Left kidney (tissue), 8 donors: ENCODE measurements around the gene SIGLEC8. TPM values are rescaled to one million over a fixed set of nuclear protein-coding genes. Genes with fewer than 3 reads are reported as not detected.
"Not testable (repeated sequence)": the region's sequence is repeated elsewhere in the genome, so short reads cannot be mapped to it uniquely, and the experiment has no call there.

Experiments
- DNase-seq: peaks from one replicate; pipeline ENCODE4 v3.0.0-alpha.2; 2013
- long read RNA-seq, 8 donors: transcript quantifications; one replicate each; lab custom pipeline, GENCODE V29; 2026
- polyA plus RNA-seq: library from polyadenylated mRNA; unstranded; fragments of 120-200 nt; gene quantifications from one replicate; pipeline ENCODE4 v1.2.1, GENCODE V29; 2013; ENCODE audit not compliant: insufficient read length

The SIGLEC8 gene
- polyA plus RNA-seq, result 0.07 TPM
- long read RNA-seq, donor 1, result 0 reads
- long read RNA-seq, donor 2, result 0 reads
- long read RNA-seq, donor 3, result 0 reads
- long read RNA-seq, donor 4, result 0 reads
- long read RNA-seq, donor 5, result 0 reads
- long read RNA-seq, donor 6, result 0 reads
- long read RNA-seq, donor 7, result 0 reads
- long read RNA-seq, donor 8, result 0 reads

GRCh38 chr19:51458051-51458645 is at the start of gene SIGLEC8:
TSS of gene SIGLEC8 (minus strand) at chr19:51458454. CDS start at chr19:51458387, 67 bp downstream.
- DNase-seq, result no peak

- no peak for DNase-seq
Measured at GRCh38 chr19:51507640-51508058, 49.4 kb upstream of the SIGLEC8 start.

- DNase-seq, result no peak
Measured at GRCh38 chr19:51507192-51507591, 48.9 kb upstream of the SIGLEC8 start.

GRCh38 chr19:51505904-51506303 is 47.6 kb upstream of the SIGLEC8 start:
- no peak for DNase-seq

GRCh38 chr19:51503896-51504295 is 45.6 kb upstream of the SIGLEC8 start:
- DNase-seq, result no peak

GRCh38 chr19:51503286-51503817 is 45.1 kb upstream of the SIGLEC8 start:
- DNase-seq, result no peak

- no peak for DNase-seq
Measured at GRCh38 chr19:51501594-51502263, 43.5 kb upstream of the SIGLEC8 start, which contains the start of gene SIGLEC12. TSS of gene SIGLEC12 (minus strand) at chr19:51501800. CDS start at chr19:51501733, 67 bp downstream.

GRCh38 chr19:51500931-51501330 is 42.7 kb upstream of the SIGLEC8 start:
- not testable (repeated sequence) for DNase-seq

GRCh38 chr19:51497666-51498065 is 39.4 kb upstream of the SIGLEC8 start:
- DNase-seq, result no peak

GRCh38 chr19:51493776-51494175 is 35.5 kb upstream of the SIGLEC8 start:
- no peak for DNase-seq

- no peak for DNase-seq
Measured at GRCh38 chr19:51491586-51491985, 33.3 kb upstream of the SIGLEC8 start.

GRCh38 chr19:51490676-51491075 is 32.4 kb upstream of the SIGLEC8 start:
- DNase-seq, result no peak

GRCh38 chr19:51489113-51489512 is 30.9 kb upstream of the SIGLEC8 start:
- DNase-seq, result no peak

GRCh38 chr19:51488491-51488890 is 30.2 kb upstream of the SIGLEC8 start:
- no peak for DNase-seq

- DNase-seq, result no peak
Measured at GRCh38 chr19:51485960-51486660, 27.9 kb upstream of the SIGLEC8 start.

GRCh38 chr19:51480590-51480989 is 22.3 kb upstream of the SIGLEC8 start:
- DNase-seq, result peak; percentile 61

GRCh38 chr19:51479531-51480331 is 21.5 kb upstream of the SIGLEC8 start:
- no peak for DNase-seq

- DNase-seq, result no peak
Measured at GRCh38 chr19:51478381-51479234, 20.4 kb upstream of the SIGLEC8 start, which contains the start of gene CEACAM18. TSS of gene CEACAM18 (plus strand) at chr19:51478539.

- DNase-seq, result no peak
Measured at GRCh38 chr19:51477344-51477743, 19.1 kb upstream of the SIGLEC8 start.

- no peak for DNase-seq
Measured at GRCh38 chr19:51476164-51476563, 17.9 kb upstream of the SIGLEC8 start.
